ENCODE results near the gene KDM4B. TPM values are rescaled to one million over a fixed set of nuclear protein-coding genes. Genes with fewer than 3 reads are reported as not detected.

KDM4B gene
- total RNA-seq, 1 experiment from 2014 or later: 35.9 TPM

DNA sequence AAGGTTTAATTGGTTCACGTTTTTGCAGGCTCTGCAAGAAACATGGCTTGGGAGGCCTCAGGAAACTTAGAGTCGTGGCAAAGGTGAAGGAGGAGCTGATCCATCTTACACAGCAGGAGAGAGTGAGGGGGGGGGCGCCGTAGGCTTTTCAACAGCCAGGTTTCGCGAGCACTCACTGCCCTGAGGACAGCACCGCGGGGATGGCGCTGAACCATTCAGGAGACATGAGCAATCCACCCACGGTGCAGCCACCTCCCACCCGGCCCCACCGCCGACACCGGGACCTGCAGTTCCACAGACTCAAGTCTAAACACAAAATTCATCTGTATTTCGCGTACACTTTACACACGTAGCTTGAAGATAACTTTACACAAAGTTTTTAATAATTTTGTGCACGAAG is 73.6 kb downstream of the KDM4B start:
- H3K9ac ChIP-seq (ENCODE audit: low read length): no peak overlapping the region
- RAD21 ChIA-PET (ENCODE audit: low non-redundant PET in 1 of 2, low total read pairs in 2 of 2, uncharacterized antibody in 2 of 2, unreplicated experiment in 2 of 2): no interaction called here
- H3K27ac ChIP-seq (ENCODE audit: low read depth, low read length): no peak overlapping the region
- intact Hi-C loops (cut with micrococcal nuclease): no loop called here
- no peak overlapping the region for H2AFZ ChIP-seq (ENCODE audit: low read depth, low read length, poor library complexity, severe bottlenecking)
- CTCF ChIA-PET: interaction anchor here (0.7 kb wide), 1 partner anchor 945 kb away, joined by 3 read pairs; no protein-coding TSS in a partner anchor
- H3K9me2 ChIP-seq (ENCODE audit: insufficient read depth): no peaks in the 10 kb centered on the region
- BruUV-seq (replicated peaks): TSS peak; percentile 33
- no peaks in the 10 kb centered on the region for H3K9me3 ChIP-seq (ENCODE audit: control insufficient read depth in 1 of 2, insufficient read depth in 1 of 2, low read depth in 1 of 2, low read length in 2 of 2)
- no peak overlapping the region for H3K4me3 ChIP-seq (replicated peaks in 1 of 2; ENCODE audit: low read depth in 1 of 2, low read length in 2 of 2)
- peaks cover 3 to 6% of the 10 kb centered on the region in 2 experiments; a peak in 3 of 4 replicates for H3K36me3 ChIP-seq (ENCODE audit: control insufficient read depth in 1 of 2, insufficient read depth in 2 of 2, low read length in 2 of 2)
- no peak overlapping the region for H3K4me2 ChIP-seq (ENCODE audit: low read length)
- DNase-seq (ENCODE audit: low read depth, low spot score) (no peak), ATAC-seq (no peak)
- POLR2A ChIA-PET: no interaction called here
- TF ChIP-seq POLR2AphosphoS5 (IDR thresholded peaks at IDR 0.05; ENCODE audit: low read depth, low read length) (no peak), SIN3A (IDR thresholded peaks at IDR 0.05; ENCODE audit: low read depth) (no peak)
- H4K20me1 ChIP-seq (ENCODE audit: insufficient read depth): no peaks in the 10 kb centered on the region
- no peaks in the 10 kb centered on the region for H3K27me3 ChIP-seq (ENCODE audit: insufficient read depth, low read length)
- no peaks in the 10 kb centered on the region for H3K79me2 ChIP-seq (ENCODE audit: insufficient read depth, low read length)
- peaks cover 11 to 34% of the 10 kb centered on the region in 2 experiments for H3K4me1 ChIP-seq (ENCODE audit: control insufficient read depth in 1 of 2, insufficient read depth in 2 of 2, low read length in 2 of 2)

DNA sequence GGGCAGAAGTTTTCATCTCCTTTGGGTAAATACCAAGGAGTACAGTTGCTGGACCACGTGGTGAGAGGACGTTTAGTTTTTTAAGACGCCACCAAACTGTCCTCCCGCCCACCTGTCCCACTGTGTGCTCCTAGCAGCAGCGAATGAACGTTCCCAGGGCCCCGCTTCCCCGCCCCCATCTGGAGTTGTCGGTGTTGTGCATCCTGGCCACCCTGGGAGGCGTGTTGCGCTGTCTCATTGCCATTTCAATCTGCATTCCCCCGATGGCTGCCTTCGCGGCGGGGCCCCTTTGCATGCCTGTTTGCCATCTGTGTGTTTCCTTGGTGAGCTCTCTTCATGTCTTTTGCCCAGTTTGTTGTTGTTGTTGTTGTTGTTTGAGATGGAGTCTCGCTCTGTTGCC is 76.1 kb downstream of the KDM4B start:
- Histone ChIP-seq H3K27ac (ENCODE audit: low read depth, low read length) (no peak overlapping the region), H2AFZ (ENCODE audit: low read depth, low read length, poor library complexity, severe bottlenecking) (no peak overlapping the region), H3K4me2 (ENCODE audit: low read length) (no peak overlapping the region), H3K4me1 (ENCODE audit: control insufficient read depth in 1 of 2, insufficient read depth in 2 of 2, low read length in 2 of 2) (peaks cover 19 to 35% of the 10 kb centered on the region in 2 experiments), H3K36me3 (ENCODE audit: control insufficient read depth in 1 of 2, insufficient read depth in 2 of 2, low read length in 2 of 2) (peaks cover 3 to 4% of the 10 kb centered on the region in 2 experiments; a peak in 3 of 4 replicates), H3K27me3 (ENCODE audit: insufficient read depth, low read length) (no peaks in the 10 kb centered on the region), H4K20me1 (ENCODE audit: insufficient read depth) (no peaks in the 10 kb centered on the region), H3K9me3 (ENCODE audit: control insufficient read depth in 1 of 2, insufficient read depth in 1 of 2, low read depth in 1 of 2, low read length in 2 of 2) (no peaks in the 10 kb centered on the region), H3K9me2 (ENCODE audit: insufficient read depth) (no peaks in the 10 kb centered on the region), H3K9ac (ENCODE audit: low read length) (no peak overlapping the region), H3K79me2 (ENCODE audit: insufficient read depth, low read length) (no peaks in the 10 kb centered on the region), H3K4me3 (replicated peaks in 1 of 2; ENCODE audit: low read depth in 1 of 2, low read length in 2 of 2) (no peak overlapping the region)
- intact Hi-C loops (cut with micrococcal nuclease): loop anchor here (5.0 kb wide), 2 partner anchors 532 to 642 kb away; no protein-coding TSS in a partner anchor
- CTCF ChIA-PET: interaction anchor here (2.3 kb wide), 1 partner anchor 235 kb away, joined by 6 read pairs; no protein-coding TSS in a partner anchor
- BruUV-seq (replicated peaks): no TSS peak
- RAD21 ChIA-PET (ENCODE audit: low non-redundant PET in 1 of 2, low total read pairs in 2 of 2, uncharacterized antibody in 2 of 2, unreplicated experiment in 2 of 2): no interaction called here
- TF ChIP-seq TCF7L2 (IDR thresholded peaks at IDR 0.05; ENCODE audit: borderline replicate concordance, extremely low read depth, insufficient read depth, insufficient read length) (no peak), POLR2AphosphoS5 (IDR thresholded peaks at IDR 0.05; ENCODE audit: low read depth, low read length) (no peak), CBX3 (IDR thresholded peaks at IDR 0.05; ENCODE audit: low read depth) (no peak), ZFX (IDR thresholded peaks at IDR 0.05) (no peak), YY1 (IDR thresholded peaks at IDR 0.05; ENCODE audit: extremely low read depth, insufficient replicate concordance, low read depth, low read length) (no peak), FOSL1 (IDR thresholded peaks at IDR 0.05; ENCODE audit: low read depth) (no peak), RAD21 (IDR thresholded peaks at IDR 0.05; ENCODE audit: low read depth) (no peak)
- POLR2A ChIA-PET: no interaction called here
- DNase-seq (ENCODE audit: low read depth, low spot score): no peak
- no peak for ATAC-seq

All from HCT116 (cell line).